T-helper 9 cell (primary cell): ENCODE results near the gene GNMT.
A peak's percentile ranks its signal among the peaks of the same experiment; 100 is the strongest.
"Not testable (repeated sequence)": the region's sequence is repeated elsewhere in the genome, so short reads cannot be mapped to it uniquely, and the experiment has no call there.

Experiments
- DNase-seq: peaks from one replicate; pipeline ENCODE4 v3.0.0-alpha.2; 2020

GNMT gene

DNA sequence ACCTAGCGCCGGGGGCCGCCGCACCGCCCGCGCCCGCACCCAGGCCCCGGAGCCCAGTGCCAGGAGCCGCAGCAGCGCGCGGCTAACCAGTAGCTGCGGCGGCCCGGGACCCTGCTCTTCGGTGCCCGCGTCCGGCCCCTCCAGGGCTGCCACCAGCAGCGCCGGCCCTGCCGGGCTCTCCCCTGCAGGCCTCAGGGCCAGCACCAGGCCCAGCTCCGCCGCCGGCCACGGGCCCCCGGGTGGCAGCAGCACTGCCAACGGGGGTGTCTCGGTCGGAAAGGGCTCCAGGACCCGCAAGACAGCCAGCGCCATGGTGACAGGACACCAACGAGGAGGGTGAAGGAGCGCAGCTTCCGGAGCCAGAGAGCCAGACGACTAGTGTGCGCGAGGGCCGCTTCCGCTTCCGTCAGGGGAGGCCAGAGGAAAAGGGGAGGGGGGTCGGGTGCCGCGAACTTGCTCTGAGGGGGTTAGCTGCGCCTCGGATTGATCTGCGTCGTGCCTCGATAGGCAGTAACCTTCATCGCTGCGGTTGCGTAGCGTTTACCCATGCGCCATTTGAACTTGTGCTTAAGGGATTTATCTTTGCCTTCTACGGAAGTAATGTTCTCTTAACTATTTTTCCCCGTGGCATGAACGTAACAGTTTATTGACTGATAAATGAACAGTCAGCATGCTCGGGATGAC, 18.4 kb downstream of the GNMT start, which contains the start of gene PEX6:
TSS of gene PEX6 (minus strand) at position 343 of the 684 bp plus-strand sequence. CDS start at position 312, 31 bp downstream.
- peak; percentile 88 for DNase-seq

DNA sequence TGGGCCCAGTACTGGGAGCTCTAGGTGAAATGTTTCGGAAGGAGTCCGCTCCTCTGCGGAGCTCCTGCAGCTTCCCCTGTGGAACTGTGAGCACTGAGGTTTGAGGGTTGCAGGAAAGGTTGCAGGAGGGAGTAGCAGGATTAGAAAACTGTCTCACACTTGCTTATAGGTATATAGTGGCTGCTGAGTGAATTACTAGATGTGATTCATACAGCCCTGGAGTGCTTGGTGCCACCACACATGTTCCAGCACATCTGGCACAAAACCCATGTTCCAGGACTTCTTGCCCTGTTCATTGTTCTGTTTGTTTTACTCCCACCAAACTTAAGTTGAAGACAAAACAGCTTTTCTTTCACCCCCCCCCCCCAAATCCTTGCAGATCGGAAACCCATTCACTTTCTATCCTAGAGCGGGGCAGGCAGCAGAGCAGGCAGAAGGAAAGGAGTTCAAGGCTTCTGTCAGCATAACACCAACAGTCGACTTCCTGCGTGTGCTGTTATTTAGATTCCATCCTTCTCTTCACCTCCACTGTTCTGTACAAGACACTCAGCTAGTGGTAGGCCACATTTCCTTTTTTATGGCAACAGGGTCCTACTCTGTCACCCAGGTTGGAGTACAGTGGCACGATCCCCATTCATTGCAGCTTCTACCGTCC, 19.1 kb downstream of the GNMT start:
- DNase-seq: peak; percentile 8

DNA sequence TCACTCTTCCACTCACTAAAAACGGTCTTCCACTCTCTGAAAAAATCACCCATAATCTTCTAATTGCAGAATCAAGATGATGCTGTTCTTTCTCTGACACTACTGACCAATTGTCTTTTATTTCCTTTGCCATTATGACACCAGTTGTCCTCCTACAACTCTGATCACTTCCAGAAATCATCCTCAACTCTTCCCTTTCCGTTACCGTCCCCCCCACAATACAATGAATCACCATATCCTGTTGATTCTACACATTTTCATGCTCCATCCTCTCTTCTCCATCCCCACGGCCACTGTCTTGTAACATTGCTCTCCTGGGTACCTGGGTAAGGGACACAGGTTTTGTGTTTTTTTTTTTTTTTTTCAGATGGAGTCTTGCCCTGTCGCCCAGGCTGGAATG, 21.3 kb downstream of the GNMT start:
- no peak for DNase-seq

DNA sequence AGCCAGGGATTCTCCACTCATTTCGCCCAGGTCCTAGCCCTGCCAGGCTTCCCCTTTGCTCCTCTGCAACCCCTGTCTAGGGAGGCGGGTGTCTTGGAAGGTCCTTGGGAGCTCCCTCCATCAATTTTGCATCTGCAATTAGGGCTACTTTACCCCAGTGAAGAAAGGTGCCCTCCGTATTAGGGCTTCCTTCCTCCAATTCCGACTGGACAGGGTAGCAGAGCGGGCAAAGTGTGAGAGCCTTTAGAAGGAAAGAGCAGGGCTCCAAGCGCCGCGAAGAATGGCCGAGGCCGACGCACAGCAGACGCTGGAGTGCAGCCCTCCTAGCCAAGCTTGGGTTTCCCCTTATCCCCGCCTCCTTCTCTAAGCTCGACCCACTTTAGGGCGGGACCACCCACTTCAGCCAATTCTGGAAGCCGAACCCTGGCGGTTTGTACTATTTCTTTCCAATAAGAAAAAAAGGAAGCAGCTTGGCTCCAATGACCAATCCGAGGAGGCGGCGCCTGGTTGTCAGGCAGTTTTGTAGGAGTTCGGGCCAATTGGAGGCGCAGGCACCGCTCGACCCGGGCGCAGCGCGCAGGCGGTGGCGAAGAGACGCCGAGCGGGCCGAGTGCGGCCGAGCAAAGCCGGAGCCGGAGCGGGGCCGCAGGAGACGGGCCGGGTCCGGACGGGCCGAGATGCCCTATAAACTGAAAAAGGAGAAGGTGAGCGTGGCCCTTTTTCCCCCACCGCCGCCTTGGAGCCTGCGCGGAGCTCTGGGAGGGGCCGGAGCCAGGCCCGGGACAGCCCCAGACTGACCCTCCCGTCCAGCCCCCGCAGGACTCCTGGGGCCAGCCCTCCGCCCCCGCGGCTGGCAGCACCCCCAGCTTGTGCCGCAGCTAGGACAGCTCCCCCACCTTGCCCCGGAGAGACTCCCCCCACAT, 23.7 kb downstream of the GNMT start, which contains the start of gene PPP2R5D:
TSS of gene PPP2R5D (plus strand) at position 570 of the 923 bp plus-strand sequence. CDS start at position 678, 108 bp downstream.
- peak; percentile 92 for DNase-seq

DNA sequence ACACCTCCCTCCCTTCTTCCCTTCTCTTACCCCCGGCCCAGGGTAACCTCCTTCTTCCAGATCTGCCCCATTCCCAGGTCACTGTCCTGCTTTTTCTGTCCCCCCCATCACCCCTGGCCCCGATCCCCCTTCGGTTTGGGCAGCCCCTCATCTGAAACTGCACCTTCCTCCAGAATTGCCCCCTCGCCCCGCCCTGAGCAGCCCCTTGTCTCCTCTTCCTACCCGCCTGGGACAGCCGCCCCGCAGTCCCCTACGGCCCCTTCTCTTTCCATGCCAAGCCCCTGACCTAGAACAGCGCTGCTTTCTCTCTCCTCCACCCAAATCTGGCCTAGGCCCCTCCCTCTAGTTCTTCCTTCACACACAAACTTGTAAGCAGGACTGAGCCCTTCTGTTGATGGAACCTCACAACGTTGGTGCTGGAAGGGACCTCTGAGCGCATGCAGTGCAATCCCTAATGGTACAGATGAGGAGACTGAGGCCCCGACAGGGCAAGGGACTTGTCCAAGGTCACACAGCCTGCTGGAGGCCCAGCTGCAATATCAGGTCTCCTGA, 24.4 kb downstream of the GNMT start:
- no peak for DNase-seq

DNA sequence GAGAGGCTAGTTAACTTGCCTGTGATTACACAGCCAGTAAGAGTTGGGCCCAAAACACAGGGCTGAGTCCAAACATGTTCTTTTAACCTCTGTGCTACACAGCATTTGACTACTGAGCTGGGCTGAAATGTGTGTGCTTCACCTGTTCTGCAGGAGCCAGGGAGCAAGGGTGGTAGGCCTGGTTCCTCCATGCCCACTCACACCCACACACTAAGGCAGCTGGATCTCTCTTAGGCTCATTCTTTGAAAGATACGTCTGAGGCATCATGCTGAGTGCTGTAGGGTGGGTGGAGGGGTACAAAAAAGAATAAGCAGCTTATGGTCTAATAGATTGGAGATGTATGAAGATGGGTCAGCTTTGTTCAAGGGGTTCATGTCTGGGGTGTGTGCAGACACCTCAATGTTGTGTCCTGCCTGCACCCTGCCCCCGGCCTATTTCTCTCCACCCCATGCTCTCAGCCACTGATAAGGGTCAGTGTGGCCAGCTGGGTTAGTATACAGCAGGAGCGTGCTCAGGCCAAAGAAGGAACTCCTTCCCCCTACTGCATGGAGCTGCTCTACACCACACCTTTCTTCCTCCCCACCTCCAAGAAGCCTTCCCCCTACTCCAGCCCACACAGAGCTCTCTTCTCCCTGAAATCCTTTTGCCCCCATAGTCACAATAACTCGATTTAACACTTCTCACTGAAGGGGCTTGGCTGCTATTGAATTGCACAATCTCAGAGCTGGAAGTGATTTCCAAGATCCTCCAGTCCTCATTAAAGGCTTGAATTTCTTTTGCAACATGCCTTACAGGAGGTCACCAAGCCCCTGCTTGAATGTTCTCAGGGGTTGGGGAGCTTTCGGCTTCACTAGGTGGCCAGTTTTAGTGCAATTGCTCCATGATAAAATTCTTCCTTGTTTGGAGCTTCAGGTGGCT, 27.2 kb downstream of the GNMT start:
- DNase-seq: no peak

DNA sequence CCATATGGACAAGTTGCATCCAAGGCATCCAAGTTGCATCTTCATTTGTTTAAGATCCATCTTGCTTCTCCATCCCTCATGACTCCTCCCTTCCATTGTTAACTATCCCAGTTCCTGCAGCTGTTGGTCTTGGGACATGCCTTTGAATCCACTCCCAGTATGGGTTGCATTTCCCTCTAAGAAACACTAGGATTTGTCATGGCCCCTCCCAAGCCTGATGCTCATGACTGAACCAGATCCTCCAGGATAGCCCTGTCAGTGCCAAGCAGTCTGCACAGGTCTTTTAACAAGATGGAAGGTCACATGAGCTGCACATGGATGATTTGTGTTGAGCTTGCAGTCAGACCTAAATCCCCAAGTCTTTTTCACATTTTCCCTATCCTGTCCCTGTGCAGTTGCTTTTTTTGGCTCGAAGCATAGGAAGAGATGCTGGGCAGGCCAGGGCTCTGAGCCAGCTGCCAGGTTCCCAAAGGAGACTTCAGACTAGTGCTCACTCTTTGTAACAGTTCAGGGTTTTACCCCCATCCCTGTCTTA, 28.0 kb downstream of the GNMT start:
- no peak for DNase-seq

DNA sequence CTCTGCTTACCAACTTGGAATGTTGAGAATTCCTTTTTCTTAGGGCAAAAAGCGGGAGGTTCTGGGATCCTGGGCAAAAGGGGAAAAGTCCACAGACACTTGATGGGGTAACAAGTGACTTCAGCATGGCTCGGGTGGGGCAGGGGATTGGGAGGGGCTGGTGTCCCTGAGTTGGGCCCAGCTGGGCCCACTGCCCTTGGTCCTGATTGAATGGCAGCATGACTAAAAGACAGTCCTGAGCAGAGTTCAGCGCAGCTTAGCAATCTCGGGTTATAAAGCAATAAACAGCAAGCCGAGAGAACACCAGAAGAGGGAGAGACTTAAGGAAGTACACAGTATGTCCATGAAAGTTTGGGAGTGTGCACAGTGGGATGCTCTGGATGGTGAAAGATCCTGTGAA, 29.4 kb downstream of the GNMT start:
- no peak for DNase-seq

DNA sequence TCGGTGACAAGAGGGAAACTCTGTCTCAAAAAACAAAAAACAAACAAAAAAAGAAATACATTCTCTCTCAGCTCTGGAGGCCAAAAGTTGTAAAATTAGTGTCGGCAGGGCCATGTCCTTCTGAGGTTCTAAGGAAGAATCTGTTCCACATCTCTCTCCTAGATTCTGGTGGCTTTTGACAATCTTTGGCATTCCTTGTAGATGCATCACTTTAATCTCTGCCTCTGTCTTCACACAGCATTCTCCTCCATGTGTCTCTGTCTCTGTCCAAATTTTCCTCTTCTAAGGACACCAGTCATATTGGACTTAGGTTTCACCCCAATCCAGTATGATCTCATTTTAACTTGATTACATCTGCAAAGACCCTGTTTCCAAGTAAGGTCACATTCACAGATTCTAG, 32.9 kb downstream of the GNMT start:
- no peak for DNase-seq

DNA sequence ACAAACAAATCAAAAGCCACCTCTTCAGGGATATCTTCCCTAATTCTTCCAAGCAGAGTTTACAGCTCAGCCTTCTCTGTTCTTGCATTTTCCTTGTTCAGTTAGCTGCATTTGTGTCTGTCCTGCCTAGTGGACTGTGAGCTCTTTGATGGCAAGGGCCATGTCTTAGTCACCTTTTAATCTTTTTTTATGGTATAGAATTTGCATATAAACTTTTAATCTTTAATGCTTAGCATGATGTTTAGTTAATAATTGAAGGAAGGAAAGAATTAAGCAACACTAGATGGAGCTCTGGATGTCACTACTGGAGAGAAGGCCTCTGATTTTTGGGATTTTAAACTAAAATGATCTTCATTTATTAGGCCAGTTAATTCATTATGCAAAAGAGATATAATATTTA, 36.0 kb downstream of the GNMT start:
- no peak for DNase-seq

DNA sequence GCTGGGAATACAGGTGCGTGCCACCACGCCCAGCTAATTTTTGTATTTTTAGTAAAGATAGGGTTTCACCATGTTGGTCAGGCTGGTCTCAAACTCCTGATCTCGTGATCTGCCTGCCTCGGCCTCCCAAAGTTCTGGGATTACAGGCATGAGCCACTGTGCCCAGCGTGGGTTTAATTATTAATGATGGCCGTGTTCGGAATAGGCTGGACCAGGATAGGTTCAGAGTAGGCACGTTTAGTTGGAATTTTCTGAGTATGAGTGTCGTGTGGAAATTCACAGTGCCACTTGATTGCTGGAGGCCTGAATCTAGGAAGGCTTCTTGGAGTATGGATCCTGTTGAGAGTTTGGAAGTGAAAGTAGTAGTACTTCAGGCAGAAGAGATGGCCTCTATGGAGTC, 37.7 kb downstream of the GNMT start:
- DNase-seq: not testable (repeated sequence)

DNA sequence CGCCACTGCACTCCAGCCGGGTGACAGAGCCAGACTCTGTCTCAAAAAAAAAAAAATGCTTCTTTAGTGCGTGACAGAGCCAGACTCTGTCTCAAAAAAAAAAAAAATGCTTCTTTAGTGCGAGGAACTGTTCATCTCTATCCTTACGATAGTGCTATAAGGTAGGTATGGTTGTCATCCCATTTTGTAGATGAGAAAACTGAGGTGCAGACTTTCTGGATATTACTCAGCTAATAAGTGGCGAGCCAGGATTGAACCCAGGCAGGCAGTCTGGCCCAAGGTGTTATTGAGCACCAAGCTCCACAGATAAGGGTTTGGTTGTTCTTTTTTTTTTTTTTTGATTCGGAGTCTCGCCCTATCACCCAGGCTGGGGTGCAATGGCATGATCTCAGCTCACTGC, 41.3 kb downstream of the GNMT start:
- no peak for DNase-seq

DNA sequence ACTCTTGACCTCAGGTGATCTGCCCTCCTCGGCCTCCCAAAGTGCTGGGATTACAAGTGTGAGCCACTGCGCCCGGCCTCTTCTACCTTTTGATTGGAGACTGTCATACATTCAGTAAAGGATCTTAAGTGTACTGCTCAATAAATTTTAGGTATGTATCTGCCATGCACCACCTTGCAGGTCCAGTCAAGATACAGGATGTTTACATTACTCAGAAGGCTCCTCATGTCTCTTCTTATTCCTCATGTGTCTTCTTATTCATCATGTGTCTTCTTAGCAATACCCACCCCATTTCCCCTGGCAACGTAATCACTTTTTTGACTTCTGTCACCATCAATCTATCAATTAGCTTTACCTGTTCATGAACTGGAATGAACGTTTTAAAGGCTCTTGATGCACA, 45.3 kb downstream of the GNMT start:
- DNase-seq: no peak

DNA sequence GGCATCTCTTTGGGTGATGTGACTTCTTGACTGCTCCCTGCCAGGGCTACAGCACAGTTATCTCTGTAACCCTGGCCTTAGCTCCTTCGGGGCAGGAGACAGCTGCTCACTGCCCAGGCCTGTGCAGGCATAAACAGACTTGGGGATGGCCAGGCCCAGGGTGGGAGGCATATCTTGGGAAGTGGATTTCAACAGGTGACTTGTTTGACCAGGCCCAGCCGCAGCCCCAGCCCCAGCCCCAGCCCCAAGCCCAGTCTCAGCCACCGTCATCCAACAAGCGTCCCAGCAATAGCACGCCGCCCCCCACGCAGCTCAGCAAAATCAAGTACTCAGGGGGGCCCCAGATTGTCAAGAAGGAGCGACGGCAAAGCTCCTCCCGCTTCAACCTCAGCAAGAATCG, 45.7 kb downstream of the GNMT start:
- no peak for DNase-seq

DNA sequence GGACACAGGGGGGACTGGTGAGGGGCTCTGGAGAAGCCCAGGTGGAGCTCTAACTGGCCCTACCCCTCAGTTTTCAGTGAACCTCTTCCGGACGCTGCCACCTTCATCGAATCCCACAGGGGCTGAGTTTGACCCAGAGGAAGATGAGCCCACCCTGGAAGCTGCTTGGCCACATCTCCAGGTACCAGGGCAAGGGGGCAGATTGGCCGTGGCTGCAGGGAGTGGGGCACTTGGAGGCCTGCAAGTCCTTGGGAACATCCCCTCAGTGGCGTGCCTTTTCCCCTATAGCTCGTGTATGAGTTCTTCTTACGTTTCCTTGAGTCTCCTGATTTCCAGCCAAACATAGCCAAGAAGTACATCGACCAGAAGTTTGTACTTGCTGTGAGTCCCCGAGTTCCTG, 46.6 kb downstream of the GNMT start:
- DNase-seq: no peak

DNA sequence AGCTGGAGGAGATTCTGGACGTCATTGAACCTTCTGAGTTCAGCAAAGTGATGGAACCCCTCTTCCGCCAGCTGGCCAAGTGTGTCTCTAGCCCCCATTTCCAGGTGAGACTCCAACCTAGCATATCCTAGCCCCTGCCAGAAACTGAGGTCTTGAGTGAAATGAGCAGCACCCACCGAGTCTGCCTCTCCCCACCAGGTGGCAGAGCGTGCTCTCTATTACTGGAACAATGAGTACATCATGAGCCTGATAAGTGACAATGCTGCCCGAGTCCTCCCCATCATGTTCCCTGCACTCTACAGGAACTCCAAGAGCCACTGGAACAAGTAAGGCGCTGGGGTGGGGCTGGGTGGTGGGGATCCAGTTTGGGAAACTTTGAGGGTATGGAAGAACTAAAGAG, 48.6 kb downstream of the GNMT start:
- DNase-seq: no peak

DNA sequence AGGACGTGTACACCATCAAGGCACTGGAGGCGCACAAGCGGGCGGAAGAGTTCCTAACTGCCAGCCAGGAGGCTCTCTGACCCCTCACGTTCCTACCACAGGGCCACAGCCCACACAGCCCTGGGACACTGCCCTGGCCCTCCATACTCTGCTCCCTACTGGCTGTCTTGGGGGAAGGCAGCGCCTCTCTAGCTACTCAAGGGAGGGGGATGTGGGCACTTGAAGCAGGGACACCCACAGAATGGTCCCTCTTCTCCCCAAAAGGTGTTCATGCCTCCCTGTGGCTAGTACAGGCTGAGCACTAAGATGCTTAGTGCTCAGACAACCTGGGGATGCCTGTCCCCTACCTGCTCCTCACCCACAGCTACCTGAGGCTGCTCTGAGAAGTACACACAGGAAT, 50.7 kb downstream of the GNMT start:
- DNase-seq: no peak

DNA sequence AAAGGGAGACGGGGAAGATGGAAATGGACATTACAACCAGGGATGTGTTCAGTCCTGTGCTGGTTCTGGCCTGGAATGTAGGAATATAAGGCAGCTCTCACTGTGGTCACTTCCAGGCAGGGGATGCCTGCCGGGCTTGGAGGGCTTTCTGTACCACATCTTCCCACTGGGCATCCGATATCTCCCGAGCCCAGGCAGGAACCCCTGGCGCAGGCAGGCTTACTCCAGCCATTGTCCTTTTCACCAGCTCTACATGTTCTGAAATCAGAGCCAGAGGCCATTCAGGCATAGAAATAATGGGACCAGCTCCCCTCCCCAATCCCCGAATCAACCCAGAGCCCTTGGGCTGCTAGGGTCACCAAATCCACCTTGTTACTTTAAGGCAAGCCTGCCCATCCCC, 51.8 kb downstream of the GNMT start:
- no peak for DNase-seq

DNA sequence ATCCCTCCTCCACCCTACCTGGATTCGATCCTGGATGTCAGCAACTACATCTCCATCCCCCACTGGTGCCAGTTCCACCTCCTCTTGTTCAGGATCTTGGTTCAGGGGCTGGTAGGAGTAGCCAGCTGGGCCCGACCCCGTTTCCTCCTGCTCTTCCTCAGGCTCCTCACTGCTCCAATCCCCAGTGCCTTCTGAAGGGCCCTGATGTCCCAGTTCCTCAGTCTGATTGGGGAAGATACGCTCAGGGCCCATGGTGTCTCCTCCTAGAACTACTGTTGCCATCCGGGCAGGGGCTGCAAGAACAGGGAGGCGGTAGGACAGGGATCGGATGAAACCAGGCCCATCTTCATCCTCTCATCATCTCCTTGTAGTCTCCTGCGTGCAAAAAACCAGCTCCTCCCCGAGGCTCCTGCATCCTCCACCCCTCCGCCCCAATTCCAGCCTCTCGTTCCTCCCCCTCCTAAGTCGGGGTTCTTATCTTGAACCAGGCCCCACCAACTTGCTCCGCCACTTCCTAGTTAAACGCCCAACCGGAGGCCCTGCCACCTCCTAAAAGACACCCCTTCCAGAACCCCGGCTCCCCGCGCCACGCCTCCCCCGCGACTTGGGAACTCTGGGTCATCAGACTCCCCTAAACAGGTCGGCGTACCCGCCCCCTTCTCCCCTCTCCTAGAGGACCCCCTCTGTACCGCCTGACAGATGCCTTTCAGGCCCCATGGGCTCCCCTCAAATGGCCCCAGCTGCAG, 52.7 kb downstream of the GNMT start:
- DNase-seq: no peak
